H1 (cell line): ENCODE measurements around the gene MCC.

Experiments used
- CTCF ChIP-seq, 3 experiments: IDR thresholded peaks; 1 replicate in 2 of 3; 2 replicates in 1 of 3; pipeline versions ENCODE4 v1.5.1 to v1.6.1; 2011; ENCODE audit warnings: low read length in 3 of 3, mild to moderate bottlenecking in 3 of 3, inconsistent platforms in 2 of 3, low read depth in 1 of 3, moderate library complexity in 1 of 3; ENCODE audit not compliant: insufficient read depth in 1 of 3; ENCODE audit errors: control extremely low read depth in 1 of 3
- EZH2 ChIP-seq: fragments of 200-600 bp; sonication (generic); IDR thresholded peaks from 2 replicates; pipeline ENCODE4 v1.7.1; 2012; ENCODE audit warnings: low read depth, mild to moderate bottlenecking, moderate library complexity, low read length, inconsistent platforms; ENCODE audit not compliant: severe bottlenecking
- GABPA ChIP-seq: IDR thresholded peaks from 2 replicates; pipeline ENCODE4 v1.6.1; 2011; ENCODE audit warnings: mild to moderate bottlenecking, low read length, moderate library complexity, borderline replicate concordance; ENCODE audit not compliant: insufficient read depth
- HDAC2 ChIP-seq, 2 experiments: fragments of 300-600 bp in 1 of 2; sonication (generic) in 1 of 2; IDR thresholded peaks; 2 replicates each; pipeline ENCODE4 v1.6.1; 2011 to 2012; ENCODE audit warnings: low read depth in 2 of 2, low read length in 2 of 2, mild to moderate bottlenecking in 2 of 2, moderate library complexity in 2 of 2, borderline replicate concordance in 1 of 2, inconsistent platforms in 1 of 2
- POLR2A ChIP-seq, 2 experiments: IDR thresholded peaks; 1 replicate in 1 of 2; 2 replicates in 1 of 2; pipeline ENCODE4 v1.6.1; 2011; ENCODE audit warnings: low read depth in 2 of 2, low read length in 2 of 2, mild to moderate bottlenecking in 2 of 2; ENCODE audit errors: control extremely low read depth in 1 of 2
- POLR2AphosphoS5 ChIP-seq: IDR thresholded peaks from 2 replicates; pipeline ENCODE4 v1.6.1; 2011; ENCODE audit warnings: low read depth, low read length
- SIX5 ChIP-seq: IDR thresholded peaks from 2 replicates; pipeline ENCODE4 v1.6.1; 2011; ENCODE audit warnings: mild to moderate bottlenecking, low read depth, low read length
- SRF ChIP-seq: IDR thresholded peaks from 2 replicates; pipeline ENCODE4 v1.6.1; 2011; ENCODE audit warnings: mild to moderate bottlenecking, low read depth, low read length, moderate library complexity
- USF2 ChIP-seq: IDR thresholded peaks from 2 replicates; pipeline ENCODE4 v1.6.1; 2011; ENCODE audit warnings: low read length, improper control_type of control experiment

GRCh38 chr5:113204525-113205161 lies 283.6 kb downstream of the MCC start:
- TF ChIP-seq CTCF (IDR thresholded peaks at IDR 0.05; ENCODE audit: control extremely low read depth in 1 of 3, insufficient read depth in 1 of 3, low read depth in 1 of 3, low read length in 3 of 3) (no peak), USF2 (no peak), GABPA (no peak), SRF (no peak), EZH2 (no peak), POLR2AphosphoS5 (no peak), POLR2A (IDR thresholded peaks at IDR 0.05; ENCODE audit: control extremely low read depth in 1 of 2, low read depth in 2 of 2, low read length in 2 of 2) (no peak), HDAC2 (IDR thresholded peaks at IDR 0.05; ENCODE audit: borderline replicate concordance in 1 of 2, low read depth in 2 of 2, low read length in 2 of 2) (no peak), SIX5 (no peak)
